H1 (cell line): ENCODE data around the gene RBM34.
"Not testable (repeated sequence)": the region's sequence is repeated elsewhere in the genome, so short reads cannot be mapped to it uniquely, and the experiment has no call there.

Source experiments
- CEBPB ChIP-seq: IDR thresholded peaks from 2 replicates; pipeline ENCODE4 v1.6.1; 2012; ENCODE audit warnings: low read depth, low read length
- POLR2A ChIP-seq, 2 experiments: IDR thresholded peaks; 1 replicate in 1 of 2; 2 replicates in 1 of 2; pipeline ENCODE4 v1.6.1; 2011; ENCODE audit warnings: low read depth in 2 of 2, low read length in 2 of 2, mild to moderate bottlenecking in 2 of 2; ENCODE audit errors: control extremely low read depth in 1 of 2
- POLR2AphosphoS5 ChIP-seq: IDR thresholded peaks from 2 replicates; pipeline ENCODE4 v1.6.1; 2011; ENCODE audit warnings: low read depth, low read length
- RFX5 ChIP-seq: IDR thresholded peaks from 2 replicates; pipeline ENCODE4 v1.6.1; 2011; ENCODE audit warnings: low read depth, low read length, improper control_type of control experiment, borderline replicate concordance
- SIN3A ChIP-seq, 2 experiments: IDR thresholded peaks in 1 of 2; conservative IDR thresholded peaks in 1 of 2; 2 replicates each; pipeline ENCODE4 v1.6.1; 2011 to 2012; ENCODE audit warnings: low read length in 2 of 2, improper control_type of control experiment in 1 of 2, low read depth in 1 of 2, mild to moderate bottlenecking in 1 of 2
- TF ChIP-seq, protein P1 (sequence below), 3 experiments: IDR thresholded peaks; 1 replicate in 2 of 3; 2 replicates in 1 of 3; pipeline versions ENCODE4 v1.5.1 to v1.6.1; 2011; ENCODE audit warnings: low read length in 3 of 3, mild to moderate bottlenecking in 3 of 3, inconsistent platforms in 2 of 3, low read depth in 1 of 3, moderate library complexity in 1 of 3; ENCODE audit not compliant: insufficient read depth in 1 of 3; ENCODE audit errors: control extremely low read depth in 1 of 3

DNA sequence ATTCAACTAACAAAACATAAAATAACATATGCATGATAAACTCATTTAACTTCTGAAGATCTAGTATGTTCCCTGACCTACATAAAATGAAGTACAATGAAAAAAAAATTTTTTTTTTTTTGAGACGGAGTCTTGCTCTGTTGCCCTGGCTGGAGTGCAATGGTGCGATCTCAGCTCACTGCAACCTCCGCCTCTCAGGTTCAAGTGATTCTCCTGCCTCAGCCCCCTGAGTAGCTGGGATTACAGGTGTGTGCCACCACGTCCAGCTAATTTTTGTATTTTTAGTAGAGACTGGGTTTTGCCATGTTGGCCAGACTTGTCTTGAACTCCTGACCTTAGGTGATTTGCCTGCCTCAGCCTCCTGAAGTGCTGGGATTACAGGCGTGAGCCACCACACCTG, 41.4 kb upstream of the RBM34 start:
- TF ChIP-seq POLR2AphosphoS5; RFX5; SIN3A (conservative IDR thresholded peaks at IDR 0.05 in 1 of 2, IDR thresholded peaks at IDR 0.05 in 1 of 2; ENCODE audit: low read depth in 1 of 2, low read length in 2 of 2); CEBPB; POLR2A (IDR thresholded peaks at IDR 0.05; ENCODE audit: control extremely low read depth in 1 of 2, low read depth in 2 of 2, low read length in 2 of 2): not testable (repeated sequence)
- TF ChIP-seq, protein P1, sequence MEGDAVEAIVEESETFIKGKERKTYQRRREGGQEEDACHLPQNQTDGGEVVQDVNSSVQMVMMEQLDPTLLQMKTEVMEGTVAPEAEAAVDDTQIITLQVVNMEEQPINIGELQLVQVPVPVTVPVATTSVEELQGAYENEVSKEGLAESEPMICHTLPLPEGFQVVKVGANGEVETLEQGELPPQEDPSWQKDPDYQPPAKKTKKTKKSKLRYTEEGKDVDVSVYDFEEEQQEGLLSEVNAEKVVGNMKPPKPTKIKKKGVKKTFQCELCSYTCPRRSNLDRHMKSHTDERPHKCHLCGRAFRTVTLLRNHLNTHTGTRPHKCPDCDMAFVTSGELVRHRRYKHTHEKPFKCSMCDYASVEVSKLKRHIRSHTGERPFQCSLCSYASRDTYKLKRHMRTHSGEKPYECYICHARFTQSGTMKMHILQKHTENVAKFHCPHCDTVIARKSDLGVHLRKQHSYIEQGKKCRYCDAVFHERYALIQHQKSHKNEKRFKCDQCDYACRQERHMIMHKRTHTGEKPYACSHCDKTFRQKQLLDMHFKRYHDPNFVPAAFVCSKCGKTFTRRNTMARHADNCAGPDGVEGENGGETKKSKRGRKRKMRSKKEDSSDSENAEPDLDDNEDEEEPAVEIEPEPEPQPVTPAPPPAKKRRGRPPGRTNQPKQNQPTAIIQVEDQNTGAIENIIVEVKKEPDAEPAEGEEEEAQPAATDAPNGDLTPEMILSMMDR (IDR thresholded peaks at IDR 0.05; ENCODE audit: control extremely low read depth in 1 of 3, insufficient read depth in 1 of 3, low read depth in 1 of 3, low read length in 3 of 3): not testable (repeated sequence)
